GM12891 (cell line): ENCODE data around the gene MFSD6.

Experiments
- POLR2A ChIP-seq: IDR thresholded peaks from 2 replicates; pipeline ENCODE4 v1.6.1; 2011; ENCODE audit warnings: low read depth, low read length, control low read depth
- POLR2AphosphoS5 ChIP-seq: IDR thresholded peaks from 2 replicates; pipeline ENCODE4 v1.6.1; 2011; ENCODE audit warnings: low read depth, low read length, control low read depth

DNA sequence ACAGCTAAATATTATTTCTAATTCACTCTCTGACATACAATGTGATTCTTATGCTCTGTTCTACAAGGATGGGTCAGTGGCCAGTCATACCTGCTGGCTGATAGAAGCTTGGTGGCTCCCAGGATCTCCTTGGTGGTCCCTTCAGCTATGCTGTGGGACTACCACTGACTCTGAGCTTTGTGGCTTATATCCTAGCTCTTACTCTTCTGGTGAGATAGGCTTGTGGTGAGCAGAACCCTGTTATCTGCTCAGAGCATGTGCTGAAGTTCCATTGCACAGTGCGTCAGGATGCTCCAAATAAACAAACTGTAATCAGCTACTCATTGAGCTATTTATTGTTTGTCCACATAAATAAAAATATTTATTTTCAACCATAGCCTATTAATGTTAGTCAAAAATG lies 51.7 kb downstream of the MFSD6 start:
- TF ChIP-seq POLR2A (no peak), POLR2AphosphoS5 (no peak)
